Astrocyte of the spinal cord (primary cell): Measurements from ENCODE around the gene CREB3.

Experiments used
- DNase-seq: peaks from one replicate; pipeline ENCODE4 v3.0.0; 2011; ENCODE audit warnings: low read depth, low spot score
- H3K4me3 ChIP-seq: 2 replicates; pipeline ENCODE4 v1.5.1; 2011; ENCODE audit warnings: low read depth, mild to moderate bottlenecking, low read length, moderate library complexity
- in situ Hi-C: cut with HindIII; loops from 2 replicates; pipeline ENCODE4 v1.10.0; 2017; ENCODE audit warnings: low sequenced_read_pairs
- TF ChIP-seq, protein P1 (sequence below): IDR thresholded peaks from 2 replicates; pipeline ENCODE4 v1.5.1; 2012; ENCODE audit warnings: low read depth, mild to moderate bottlenecking, low read length, inconsistent platforms

Gene CREB3

DNA sequence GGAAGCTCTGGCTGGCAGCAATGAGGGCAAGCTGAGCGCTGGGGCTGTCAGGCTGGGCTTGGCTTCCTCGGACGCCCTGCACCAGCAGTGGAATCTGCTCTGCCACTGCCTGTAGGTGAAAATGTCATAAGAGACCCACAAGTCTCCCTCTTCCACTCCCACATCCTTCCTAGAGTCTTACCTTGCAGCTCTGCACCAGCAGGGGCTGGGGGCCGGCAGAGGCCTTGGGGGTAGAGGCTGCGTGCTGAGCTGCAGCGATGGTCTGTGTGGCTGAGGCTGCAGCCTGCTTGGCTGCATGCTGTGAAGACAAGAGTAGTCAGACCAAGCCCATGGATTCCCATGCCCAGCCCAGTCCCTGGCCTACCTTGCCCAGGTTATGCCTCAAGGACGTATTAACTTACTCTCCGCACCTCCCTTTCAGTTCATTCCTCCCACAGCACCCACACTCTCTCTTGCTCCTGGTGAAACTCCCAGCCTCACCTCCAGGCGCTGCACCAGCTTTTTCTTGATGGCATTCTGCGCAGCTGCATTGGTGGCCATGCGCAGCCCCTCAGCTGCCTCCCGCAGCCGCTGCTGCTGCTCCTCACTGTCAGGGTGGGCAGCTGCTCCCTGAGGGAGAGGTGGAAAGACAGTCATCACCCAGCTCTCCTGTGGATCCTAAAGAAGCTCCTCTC, 17.8 kb upstream of the CREB3 start:
- in situ Hi-C loops: no loop called here
- no peak overlapping the region for H3K4me3 ChIP-seq
- TF ChIP-seq, protein P1, sequence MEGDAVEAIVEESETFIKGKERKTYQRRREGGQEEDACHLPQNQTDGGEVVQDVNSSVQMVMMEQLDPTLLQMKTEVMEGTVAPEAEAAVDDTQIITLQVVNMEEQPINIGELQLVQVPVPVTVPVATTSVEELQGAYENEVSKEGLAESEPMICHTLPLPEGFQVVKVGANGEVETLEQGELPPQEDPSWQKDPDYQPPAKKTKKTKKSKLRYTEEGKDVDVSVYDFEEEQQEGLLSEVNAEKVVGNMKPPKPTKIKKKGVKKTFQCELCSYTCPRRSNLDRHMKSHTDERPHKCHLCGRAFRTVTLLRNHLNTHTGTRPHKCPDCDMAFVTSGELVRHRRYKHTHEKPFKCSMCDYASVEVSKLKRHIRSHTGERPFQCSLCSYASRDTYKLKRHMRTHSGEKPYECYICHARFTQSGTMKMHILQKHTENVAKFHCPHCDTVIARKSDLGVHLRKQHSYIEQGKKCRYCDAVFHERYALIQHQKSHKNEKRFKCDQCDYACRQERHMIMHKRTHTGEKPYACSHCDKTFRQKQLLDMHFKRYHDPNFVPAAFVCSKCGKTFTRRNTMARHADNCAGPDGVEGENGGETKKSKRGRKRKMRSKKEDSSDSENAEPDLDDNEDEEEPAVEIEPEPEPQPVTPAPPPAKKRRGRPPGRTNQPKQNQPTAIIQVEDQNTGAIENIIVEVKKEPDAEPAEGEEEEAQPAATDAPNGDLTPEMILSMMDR: no peak
- no peak for DNase-seq

DNA sequence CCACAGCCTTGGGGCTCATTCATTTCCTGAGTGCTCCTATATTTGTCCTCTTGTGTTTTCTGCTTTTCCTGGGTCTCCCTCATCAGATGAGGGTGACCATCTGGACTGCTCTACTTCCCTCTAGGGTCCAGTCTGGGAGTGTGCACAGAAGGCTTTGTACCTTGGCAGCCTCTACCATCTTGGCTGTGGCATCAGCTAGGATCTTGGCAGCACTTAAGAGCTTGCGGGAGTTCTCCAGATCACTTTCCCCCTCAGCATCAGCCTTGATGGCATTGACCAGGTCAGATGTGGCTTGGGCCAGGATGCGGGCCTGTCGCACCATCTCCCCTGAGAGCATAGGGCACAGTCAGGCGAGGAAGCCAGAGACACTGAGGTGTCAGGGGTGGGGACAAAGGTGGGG, 16.2 kb upstream of the CREB3 start:
- TF ChIP-seq, protein P1: no peak
- in situ Hi-C loops: no loop called here
- no peak for DNase-seq
- no peak overlapping the region for H3K4me3 ChIP-seq

DNA sequence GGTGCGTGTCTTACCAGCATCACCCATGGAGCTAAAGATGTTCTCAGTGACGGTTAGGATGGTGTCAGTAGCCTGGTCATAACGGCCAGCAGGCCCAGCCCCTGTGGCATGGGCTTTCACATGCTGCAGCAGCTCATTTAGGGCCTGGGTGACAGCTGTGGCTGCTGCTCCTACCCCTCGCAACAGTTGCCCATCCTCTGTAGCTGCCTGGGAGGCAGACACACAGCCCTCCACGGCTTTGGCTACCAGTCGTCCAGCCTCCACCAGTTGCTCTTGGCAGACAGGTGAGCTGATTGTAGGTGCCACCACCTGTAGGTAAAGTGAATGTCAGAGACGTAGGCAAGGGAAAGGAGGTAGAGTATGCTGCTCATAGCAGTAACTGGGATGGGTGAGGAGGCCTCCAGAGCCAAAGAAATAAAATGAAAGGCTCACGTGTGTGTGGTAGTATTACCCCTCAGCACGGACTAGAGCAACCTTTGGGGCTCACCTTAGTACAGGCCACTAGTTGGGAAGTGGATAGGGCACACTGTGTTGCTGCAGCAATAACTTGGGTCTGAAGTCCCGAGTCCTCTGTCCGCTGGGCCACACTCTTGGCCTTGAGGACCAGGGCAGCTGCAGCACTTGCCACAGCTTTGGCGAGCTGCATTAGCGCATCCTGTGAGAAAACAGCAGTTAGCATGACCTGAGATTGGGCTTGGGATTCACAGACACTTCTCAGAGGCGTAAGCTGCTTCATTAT, 15.2 kb upstream of the CREB3 start:
- no peak overlapping the region for H3K4me3 ChIP-seq
- TF ChIP-seq, protein P1: no peak
- no peak for DNase-seq
- in situ Hi-C loops: no loop called here

DNA sequence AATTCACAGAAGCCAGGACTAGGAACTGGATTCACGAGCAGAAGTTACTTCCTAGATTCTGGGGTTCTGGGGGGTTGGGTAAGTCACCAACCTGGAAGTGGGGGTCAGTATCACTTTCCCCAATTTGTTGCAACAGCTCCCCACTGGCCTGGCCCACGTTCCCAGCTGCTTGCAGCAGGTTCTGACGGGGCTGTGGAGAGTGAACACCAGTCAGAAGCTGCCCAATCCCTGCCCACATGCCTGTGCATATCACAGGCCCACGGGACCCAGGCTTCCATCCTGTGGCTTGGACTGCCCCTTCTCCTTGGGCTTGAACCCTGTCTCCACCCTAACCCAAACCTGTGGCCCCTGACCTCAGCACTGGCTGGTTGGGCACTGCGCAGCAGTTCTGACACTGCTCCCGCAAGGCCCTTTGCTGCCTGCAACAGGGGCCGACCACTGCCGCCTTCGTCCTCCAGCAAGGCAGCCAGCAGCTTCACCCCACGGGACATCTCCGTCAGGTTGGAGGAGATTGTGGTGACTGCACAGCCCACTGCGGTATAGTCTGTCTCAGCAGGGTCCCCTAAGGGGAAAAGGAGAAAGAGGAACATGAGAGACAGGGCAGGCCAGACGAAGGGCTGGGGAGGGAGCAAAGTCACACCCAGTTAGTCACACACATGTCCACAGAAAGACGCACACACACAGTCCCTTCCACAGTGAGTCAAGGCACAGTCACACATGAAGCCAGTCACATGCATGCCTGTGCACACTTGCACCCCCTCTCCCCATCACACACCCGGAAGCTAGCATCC, 13.6 kb upstream of the CREB3 start:
- in situ Hi-C loops: no loop called here
- TF ChIP-seq, protein P1: no peak

DNA sequence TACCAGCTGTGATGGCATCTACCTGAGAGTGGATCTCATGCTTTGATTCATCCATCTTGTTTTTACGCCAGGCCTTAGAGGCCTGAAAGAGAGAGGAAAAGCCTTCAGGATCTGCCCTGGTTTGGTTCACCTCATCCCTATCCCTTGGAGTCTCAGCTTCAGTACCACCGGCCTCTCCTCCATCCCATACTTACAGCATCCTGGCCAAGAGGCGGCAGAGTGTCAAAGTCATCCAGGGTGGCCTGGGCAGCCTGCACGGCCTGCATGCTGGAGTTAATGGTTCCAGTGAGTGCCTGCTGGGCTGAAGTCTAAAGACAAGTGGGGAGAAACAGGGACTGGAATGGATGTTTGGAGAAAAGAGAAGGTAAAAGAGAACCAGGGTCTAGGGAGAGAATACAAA, 12.9 kb upstream of the CREB3 start:
- TF ChIP-seq, protein P1: no peak
- no peak for DNase-seq
- in situ Hi-C loops: no loop called here
- H3K4me3 ChIP-seq: no peak overlapping the region

More for the DNA sequence above, 13.6 kb upstream of the CREB3 start:
- H3K4me3 ChIP-seq: no peak overlapping the region
- no peak for DNase-seq

DNA sequence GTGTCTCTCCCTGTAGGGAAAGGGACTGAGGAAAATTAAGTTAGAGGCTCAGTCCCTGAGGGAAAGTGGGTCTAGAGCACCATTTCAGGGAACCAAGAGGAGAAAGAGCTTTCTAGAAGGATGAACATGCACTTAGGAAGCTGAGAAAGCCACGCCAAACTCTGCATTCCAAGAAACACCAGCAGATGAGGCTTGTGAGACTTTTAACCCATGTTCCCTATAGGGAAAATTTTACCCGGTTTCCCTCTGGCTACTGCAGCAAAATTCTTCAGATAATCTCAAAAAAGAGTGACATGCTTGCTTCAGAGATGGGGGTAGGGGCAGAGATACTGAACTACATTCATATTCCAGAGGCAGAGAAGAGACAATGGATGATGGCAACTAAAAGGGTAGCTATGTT, 9.0 kb upstream of the CREB3 start:
- no peak for DNase-seq
- H3K4me3 ChIP-seq: no peak overlapping the region
- TF ChIP-seq, protein P1: no peak
- in situ Hi-C loops: no loop called here
